IPS-18a (cell line): ENCODE data around the gene MXD4.

ENCODE experiments used
- H3K27ac ChIP-seq: one replicate; pipeline ENCODE4 v1.5.1; 2013; ENCODE audit warnings: low read length
- H3K27me3 ChIP-seq: one replicate; pipeline ENCODE4 v1.6.1; 2013; ENCODE audit warnings: mild to moderate bottlenecking, low read length; ENCODE audit not compliant: control insufficient read depth, insufficient read depth
- H3K36me3 ChIP-seq: one replicate; pipeline ENCODE4 v1.6.1; 2013; ENCODE audit warnings: low read depth, low read length; ENCODE audit not compliant: control insufficient read depth
- H3K4me1 ChIP-seq: one replicate; pipeline ENCODE4 v1.6.1; 2013; ENCODE audit warnings: low read depth, low read length; ENCODE audit not compliant: control insufficient read depth
- H3K4me3 ChIP-seq: one replicate; pipeline ENCODE4 v1.5.1; 2013; ENCODE audit warnings: low read length
- H3K9ac ChIP-seq: one replicate; pipeline ENCODE4 v1.6.1; 2013; ENCODE audit warnings: mild to moderate bottlenecking, low read length, moderate library complexity
- H3K9me3 ChIP-seq: one replicate; pipeline ENCODE4 v1.6.1; 2013; ENCODE audit warnings: low read depth, low read length; ENCODE audit not compliant: control insufficient read depth

Gene MXD4

GRCh38 chr4:2290974-2291704, 29.2 kb upstream of the MXD4 start:
- Histone ChIP-seq H3K36me3 (no peaks in the 10 kb centered on the region), H3K9ac (no peak overlapping the region), H3K4me1 (no peaks in the 10 kb centered on the region), H3K27me3 (no peaks in the 10 kb centered on the region), H3K9me3 (no peaks in the 10 kb centered on the region), H3K4me3 (no peak overlapping the region), H3K27ac (no peak overlapping the region)

- Histone ChIP-seq H3K9me3 (no peaks in the 10 kb centered on the region), H3K27ac (no peak overlapping the region), H3K27me3 (no peaks in the 10 kb centered on the region), H3K36me3 (no peaks in the 10 kb centered on the region), H3K9ac (no peak overlapping the region), H3K4me1 (no peaks in the 10 kb centered on the region), H3K4me3 (no peak overlapping the region)
These were observed 28.6 kb upstream of the MXD4 start for GRCh38 chr4:2290488-2290887.

- H3K27me3 ChIP-seq: no peaks in the 10 kb centered on the region
- H3K36me3 ChIP-seq: no peaks in the 10 kb centered on the region
- no peaks in the 10 kb centered on the region for H3K9me3 ChIP-seq
- no peak overlapping the region for H3K27ac ChIP-seq
- no peak overlapping the region for H3K9ac ChIP-seq
- no peak overlapping the region for H3K4me3 ChIP-seq
- no peaks in the 10 kb centered on the region for H3K4me1 ChIP-seq
These were observed 28.0 kb upstream of the MXD4 start for GRCh38 chr4:2289955-2290333.

- no peak overlapping the region for H3K4me3 ChIP-seq
- no peaks in the 10 kb centered on the region for H3K27me3 ChIP-seq
- no peaks in the 10 kb centered on the region for H3K9me3 ChIP-seq
- H3K27ac ChIP-seq: no peak overlapping the region
- H3K9ac ChIP-seq: no peak overlapping the region
- no peaks in the 10 kb centered on the region for H3K36me3 ChIP-seq
- H3K4me1 ChIP-seq: no peaks in the 10 kb centered on the region
These were observed 27.5 kb upstream of the MXD4 start for GRCh38 chr4:2289311-2289954.

- no peak overlapping the region for H3K4me3 ChIP-seq
- H3K4me1 ChIP-seq: no peaks in the 10 kb centered on the region
- no peaks in the 10 kb centered on the region for H3K27me3 ChIP-seq
- no peak overlapping the region for H3K27ac ChIP-seq
- no peaks in the 10 kb centered on the region for H3K9me3 ChIP-seq
- no peak overlapping the region for H3K9ac ChIP-seq
- H3K36me3 ChIP-seq: no peaks in the 10 kb centered on the region
These were observed 26.2 kb upstream of the MXD4 start for GRCh38 chr4:2288051-2288541.

GRCh38 chr4:2287594-2287915, 25.6 kb upstream of the MXD4 start:
- Histone ChIP-seq H3K36me3 (no peaks in the 10 kb centered on the region), H3K9me3 (no peaks in the 10 kb centered on the region), H3K4me3 (no peak overlapping the region), H3K27ac (no peak overlapping the region), H3K27me3 (no peaks in the 10 kb centered on the region), H3K9ac (no peak overlapping the region), H3K4me1 (no peaks in the 10 kb centered on the region)

- H3K27ac ChIP-seq: no peak overlapping the region
- no peaks in the 10 kb centered on the region for H3K36me3 ChIP-seq
- no peak overlapping the region for H3K9ac ChIP-seq
- no peaks in the 10 kb centered on the region for H3K27me3 ChIP-seq
- no peaks in the 10 kb centered on the region for H3K4me1 ChIP-seq
- no peaks in the 10 kb centered on the region for H3K9me3 ChIP-seq
- no peak overlapping the region for H3K4me3 ChIP-seq
These were observed 25.1 kb upstream of the MXD4 start for GRCh38 chr4:2286904-2287593.

- Histone ChIP-seq H3K36me3 (no peaks in the 10 kb centered on the region), H3K4me1 (no peaks in the 10 kb centered on the region), H3K27me3 (no peaks in the 10 kb centered on the region), H3K27ac (no peak overlapping the region), H3K9me3 (no peaks in the 10 kb centered on the region), H3K9ac (no peak overlapping the region), H3K4me3 (no peak overlapping the region)
These were observed 23.9 kb upstream of the MXD4 start for GRCh38 chr4:2285613-2286381.

- no peaks in the 10 kb centered on the region for H3K27me3 ChIP-seq
- H3K36me3 ChIP-seq: no peaks in the 10 kb centered on the region
- no peaks in the 10 kb centered on the region for H3K9me3 ChIP-seq
- H3K9ac ChIP-seq: no peak overlapping the region
- no peak overlapping the region for H3K4me3 ChIP-seq
- H3K4me1 ChIP-seq: no peaks in the 10 kb centered on the region
- H3K27ac ChIP-seq: no peak overlapping the region
These were observed 23.2 kb upstream of the MXD4 start for GRCh38 chr4:2284934-2285612.

- Histone ChIP-seq H3K36me3 (no peaks in the 10 kb centered on the region), H3K4me1 (no peaks in the 10 kb centered on the region), H3K27ac (no peak overlapping the region), H3K9me3 (no peaks in the 10 kb centered on the region), H3K27me3 (no peaks in the 10 kb centered on the region), H3K4me3 (no peak overlapping the region), H3K9ac (no peak overlapping the region)
These were observed 22.4 kb upstream of the MXD4 start for GRCh38 chr4:2284161-2284933.
